Measurements from ENCODE around the gene PRDX2.
A peak's percentile ranks its signal among the peaks of the same experiment; 100 is the strongest.

Gene PRDX2

DNA sequence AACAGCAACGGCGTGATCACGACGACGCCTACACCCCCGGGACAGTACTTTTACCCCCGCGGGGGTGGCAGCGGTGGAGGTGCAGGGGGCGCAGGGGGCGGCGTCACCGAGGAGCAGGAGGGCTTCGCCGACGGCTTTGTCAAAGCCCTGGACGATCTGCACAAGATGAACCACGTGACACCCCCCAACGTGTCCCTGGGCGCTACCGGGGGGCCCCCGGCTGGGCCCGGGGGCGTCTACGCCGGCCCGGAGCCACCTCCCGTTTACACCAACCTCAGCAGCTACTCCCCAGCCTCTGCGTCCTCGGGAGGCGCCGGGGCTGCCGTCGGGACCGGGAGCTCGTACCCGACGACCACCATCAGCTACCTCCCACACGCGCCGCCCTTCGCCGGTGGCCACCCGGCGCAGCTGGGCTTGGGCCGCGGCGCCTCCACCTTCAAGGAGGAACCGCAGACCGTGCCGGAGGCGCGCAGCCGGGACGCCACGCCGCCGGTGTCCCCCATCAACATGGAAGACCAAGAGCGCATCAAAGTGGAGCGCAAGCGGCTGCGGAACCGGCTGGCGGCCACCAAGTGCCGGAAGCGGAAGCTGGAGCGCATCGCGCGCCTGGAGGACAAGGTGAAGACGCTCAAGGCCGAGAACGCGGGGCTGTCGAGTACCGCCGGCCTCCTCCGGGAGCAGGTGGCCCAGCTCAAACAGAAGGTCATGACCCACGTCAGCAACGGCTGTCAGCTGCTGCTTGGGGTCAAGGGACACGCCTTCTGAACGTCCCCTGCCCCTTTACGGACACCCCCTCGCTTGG, 9.3 kb downstream of the PRDX2 start:
- peak; percentile 80 for DNase-seq

DNA sequence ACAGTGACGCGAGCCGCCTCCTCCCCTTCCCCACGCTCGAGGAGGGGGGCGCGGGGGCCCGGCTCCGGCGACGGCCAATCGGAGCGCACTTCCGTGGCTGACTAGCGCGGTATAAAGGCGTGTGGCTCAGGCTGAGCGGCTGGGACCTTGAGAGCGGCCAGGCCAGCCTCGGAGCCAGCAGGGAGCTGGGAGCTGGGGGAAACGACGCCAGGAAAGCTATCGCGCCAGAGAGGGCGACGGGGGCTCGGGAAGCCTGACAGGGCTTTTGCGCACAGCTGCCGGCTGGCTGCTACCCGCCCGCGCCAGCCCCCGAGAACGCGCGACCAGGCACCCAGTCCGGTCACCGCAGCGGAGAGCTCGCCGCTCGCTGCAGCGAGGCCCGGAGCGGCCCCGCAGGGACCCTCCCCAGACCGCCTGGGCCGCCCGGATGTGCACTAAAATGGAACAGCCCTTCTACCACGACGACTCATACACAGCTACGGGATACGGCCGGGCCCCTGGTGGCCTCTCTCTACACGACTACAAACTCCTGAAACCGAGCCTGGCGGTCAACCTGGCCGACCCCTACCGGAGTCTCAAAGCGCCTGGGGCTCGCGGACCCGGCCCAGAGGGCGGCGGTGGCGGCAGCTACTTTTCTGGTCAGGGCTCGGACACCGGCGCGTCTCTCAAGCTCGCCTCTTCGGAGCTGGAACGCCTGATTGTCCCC, 10.1 kb downstream of the PRDX2 start, which contains the start of gene JUNB:
Gene JUNB (plus strand): TSS at position 142 of the 706 bp plus-strand sequence. CDS start 286 bp downstream, at position 428.
- DNase-seq, result peak; percentile 90

DNA sequence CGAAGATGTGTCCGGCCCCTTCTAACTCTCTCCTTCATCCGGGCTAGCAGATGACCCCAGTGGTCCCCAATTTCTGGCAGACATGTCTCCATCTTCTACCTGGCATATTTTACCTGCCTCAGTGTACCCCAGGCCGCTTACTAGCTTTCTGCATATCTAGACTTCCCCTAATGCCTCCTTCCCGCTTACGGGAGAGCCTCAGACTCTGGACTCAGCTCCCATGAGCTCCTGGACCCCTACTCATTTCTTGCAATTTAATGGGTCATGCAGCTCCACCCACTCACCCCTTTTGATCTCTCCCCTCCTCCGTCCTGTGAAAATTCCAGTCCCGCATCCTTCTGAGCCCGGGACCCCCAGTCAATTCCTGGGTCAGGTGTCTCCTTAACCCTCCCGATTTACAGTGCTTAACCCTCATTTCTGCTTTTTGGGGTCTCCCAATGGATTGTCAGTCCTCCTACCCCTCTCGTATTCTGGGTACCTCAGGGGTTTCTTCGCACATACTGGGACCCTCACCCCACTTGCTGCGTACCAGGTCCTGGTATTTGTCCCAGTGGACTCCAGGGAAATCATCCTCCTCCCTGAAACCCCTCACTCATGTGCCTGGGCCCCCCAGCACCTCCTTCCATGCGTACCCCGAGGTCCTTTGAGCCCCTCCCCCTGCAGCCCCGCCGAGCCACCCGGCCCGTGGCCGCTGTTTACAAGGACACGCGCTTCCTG, 10.8 kb downstream of the PRDX2 start:
- DNase-seq, result peak; percentile 32

DNA sequence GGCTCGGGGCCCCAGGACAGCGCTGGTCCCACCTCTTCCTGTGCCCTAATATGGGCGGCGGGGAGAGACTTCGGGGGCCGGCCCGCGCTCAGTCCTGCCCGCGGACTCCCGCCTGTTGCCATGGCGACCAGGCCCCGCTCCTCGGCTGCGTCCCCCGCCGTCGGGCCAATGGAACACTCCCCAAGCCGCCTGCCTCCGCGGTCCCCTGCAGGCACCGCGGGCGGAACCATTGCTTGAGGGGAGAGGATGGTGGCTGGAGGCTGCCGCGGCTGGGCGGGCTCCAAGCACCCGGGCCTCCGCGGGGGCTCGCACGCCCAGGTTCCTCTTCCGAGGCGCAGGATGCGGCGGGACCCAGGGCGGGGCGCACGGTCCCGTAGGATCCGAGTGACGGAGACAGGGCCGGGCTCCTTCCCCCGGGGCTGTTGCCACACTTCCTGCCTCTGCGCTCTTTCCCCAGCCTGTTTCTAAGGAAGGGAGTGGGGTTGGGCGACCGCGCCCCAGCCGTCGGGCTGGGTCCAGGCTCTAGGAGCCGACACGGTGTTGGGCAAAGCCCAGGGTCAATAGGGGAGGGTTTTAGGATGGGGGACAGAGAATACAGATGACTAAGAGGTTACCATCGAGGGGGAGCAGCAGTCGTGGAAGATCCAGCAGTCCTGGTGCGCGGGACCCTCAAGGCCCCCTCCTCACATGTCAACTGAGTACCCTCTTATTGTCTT, 11.5 kb downstream of the PRDX2 start:
- DNase-seq, result peak; percentile 94

DNA sequence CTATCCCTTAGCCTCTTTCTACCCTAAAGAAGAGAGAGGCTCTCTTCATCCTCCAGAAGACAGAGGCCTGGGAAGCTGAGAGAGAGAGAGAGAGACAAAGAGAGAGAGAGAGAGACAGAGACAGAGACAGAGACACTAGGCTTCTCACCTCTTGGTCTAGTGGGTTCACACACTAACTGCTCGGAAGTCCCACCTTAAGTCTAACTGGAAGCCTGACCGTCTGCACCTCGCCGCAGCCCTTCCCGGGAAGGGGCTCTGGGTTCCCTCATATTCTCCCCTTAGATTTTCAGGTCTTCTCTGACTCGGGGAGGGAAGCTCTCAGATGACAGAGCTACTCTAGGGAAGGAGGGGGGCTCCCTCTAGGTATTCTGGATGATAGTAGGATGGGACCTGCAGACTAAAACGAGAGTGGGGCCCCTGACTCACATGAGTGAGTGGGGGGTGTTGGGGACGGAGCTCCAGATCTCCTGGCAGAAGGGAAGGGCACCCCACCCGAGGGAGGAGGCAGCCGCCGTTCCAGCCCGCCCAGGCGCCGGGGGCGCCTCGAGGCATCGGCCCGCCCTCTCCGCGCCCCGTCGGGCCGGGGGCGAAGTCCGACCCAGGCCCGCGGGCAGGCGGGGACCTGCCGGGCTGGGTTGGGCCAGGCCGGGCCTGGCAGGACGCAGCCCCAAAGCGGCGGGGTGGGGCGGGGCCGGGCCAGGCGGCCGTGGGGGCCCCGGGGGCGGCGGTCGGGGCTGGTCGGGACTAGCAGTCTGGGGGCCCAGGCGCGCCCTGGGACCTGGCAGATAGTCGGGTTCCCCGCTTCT, 12.3 kb downstream of the PRDX2 start:
- DNase-seq, result peak; percentile 46

DNA sequence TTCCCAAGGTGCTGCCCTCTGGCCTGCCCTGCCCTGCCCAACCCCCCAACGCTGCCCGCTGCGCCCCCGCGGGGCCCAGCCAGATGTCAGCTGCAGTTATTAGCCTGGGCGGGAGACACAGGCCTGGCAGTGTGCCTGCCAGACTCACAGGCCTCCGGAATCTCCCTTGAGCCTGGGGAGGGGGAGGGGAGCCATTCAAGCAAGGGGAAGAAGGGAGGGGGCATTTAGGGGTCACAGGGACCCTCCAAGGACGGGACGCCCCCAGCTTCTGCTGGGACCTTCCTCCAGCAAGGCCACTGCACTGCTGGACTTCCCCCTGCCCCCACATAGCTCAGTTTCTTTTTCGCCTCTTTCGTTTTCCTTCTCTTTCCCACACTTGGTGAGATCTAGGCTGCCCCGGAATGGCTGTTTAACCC, 12.9 kb downstream of the PRDX2 start:
- DNase-seq, result peak; percentile 72

DNA sequence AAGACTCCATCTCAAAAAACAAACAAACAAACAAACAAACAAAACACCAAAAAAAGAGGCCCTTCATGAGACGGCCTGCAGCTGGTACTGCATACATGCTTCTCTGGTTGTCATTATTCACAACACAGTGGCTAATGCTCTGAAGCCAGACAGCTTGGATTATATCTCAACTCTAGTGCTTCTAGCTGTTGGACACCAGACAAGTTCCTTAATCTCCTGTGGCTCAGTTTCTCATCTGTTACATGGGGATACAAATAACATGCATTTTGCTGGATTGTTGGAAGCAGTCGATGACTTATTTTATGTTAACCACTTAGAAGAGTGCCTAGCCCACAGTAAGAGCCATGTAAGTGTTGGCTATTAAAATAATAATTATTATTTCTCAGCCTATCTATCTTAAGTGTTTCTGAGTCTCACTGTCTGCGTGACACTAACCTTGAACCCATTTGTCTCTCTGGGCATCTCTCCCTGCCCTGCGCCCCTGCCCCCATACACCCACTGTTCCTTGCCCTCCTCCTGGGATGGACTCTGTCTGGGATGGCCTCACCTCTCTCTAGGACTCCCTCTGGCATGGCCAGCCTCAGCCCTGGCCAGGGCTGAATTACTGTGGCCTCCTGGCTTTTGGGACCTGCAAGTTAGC, 13.4 kb downstream of the PRDX2 start:
- peak; percentile 43 for DNase-seq

DNA sequence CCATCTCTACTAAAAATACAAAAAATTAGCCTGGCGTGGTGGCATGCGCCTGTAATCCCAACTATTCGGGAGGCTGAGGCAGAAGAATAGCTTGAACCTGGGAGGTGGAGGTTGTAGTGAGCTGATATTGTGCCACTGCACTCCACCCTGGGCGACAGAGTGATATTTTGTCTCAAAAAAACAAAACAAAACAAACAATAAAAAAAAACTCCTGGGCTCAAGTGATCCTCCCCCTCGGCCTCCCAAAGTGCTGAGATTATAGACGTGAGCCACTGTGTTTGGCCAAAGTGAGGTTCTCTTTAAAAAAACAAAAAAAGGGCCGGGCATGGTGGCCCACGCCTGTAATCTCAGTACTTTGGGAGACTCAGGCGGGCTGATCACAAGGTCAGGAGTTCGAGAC, 14.1 kb downstream of the PRDX2 start:
- DNase-seq, result no peak

DNA sequence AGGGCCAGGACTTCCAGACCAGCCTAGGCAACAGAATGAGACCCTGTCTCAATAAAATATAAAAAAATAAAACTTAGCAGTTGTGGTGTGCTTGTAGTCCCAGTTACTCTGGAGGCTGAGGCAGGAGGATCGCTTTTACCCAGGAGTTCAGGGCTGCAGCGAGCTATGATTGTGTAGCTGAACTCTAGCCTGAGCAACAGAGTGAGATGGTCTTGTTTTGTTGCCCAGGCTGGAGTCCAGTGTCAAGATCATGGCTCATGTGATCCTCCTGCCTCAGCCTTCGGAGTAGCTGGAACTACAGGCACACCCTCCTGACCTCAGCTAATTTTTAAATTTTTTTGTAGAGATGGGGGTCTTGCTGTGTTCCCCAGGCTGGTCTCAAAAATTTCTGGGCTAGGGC, 14.6 kb downstream of the PRDX2 start:
- DNase-seq, result no peak

DNA sequence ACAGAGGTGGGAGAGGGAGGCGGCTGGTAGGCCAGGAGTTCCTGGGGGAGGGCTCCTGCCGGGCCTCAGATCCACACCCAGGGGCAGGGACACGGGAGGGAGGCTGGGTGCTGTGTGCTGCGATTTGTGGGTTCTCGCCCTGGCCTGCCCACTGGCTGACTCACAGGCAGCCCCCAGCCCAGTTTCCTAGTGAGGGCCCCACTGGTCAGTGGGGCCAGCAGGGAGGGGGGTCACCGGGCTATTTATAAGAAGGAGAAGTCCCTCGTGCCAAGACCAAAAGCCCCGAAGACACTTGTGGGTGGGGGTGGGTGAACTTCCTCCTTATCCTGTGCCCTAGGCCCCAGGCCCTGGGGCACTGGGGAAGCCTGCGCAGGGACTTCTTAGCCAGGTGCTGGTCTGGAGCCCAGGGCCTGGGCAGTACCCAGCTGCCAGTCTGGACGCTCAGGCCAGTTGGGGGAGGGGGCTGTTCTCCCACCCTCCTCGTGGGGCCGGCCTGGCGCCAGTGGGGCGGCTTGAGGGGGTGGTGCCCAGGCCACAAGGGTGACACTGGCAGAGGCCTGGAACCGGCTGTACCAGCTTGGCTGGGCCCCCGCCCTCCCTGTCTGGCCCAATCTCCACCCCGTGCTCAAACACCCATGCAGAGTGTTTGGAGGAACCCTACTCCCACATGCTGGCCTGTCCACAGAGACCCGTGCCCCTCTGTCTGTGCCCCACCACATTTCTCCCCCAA, 15.3 kb downstream of the PRDX2 start:
- no peak for DNase-seq

DNA sequence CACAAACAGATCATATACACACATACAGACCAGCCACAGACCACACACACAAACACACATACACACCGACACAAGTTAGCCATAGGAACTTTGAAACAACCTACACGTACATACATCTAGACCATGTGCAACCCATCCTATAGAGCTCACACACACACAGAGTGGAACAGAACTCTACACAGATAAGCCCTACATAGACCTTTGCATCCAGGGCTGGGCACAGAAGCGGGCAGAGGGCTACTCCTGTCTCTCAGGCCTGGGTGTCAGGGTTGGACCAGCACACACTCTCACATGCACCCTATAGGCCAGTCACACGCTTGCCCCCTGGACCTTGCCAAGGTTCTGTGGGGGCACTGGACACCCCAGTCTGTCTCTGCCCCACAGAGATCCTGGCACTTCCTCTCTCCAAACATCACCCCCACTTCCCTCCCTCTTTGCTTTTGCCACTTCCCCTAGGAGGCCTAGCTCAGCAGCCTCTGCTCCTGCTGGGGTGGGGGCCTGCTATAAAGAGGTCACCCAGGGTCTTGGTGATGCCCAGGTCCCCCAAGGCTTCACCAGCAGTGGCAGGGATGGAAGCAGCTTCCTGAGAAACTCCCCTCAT, 16.1 kb downstream of the PRDX2 start:
- DNase-seq, result no peak

DNA sequence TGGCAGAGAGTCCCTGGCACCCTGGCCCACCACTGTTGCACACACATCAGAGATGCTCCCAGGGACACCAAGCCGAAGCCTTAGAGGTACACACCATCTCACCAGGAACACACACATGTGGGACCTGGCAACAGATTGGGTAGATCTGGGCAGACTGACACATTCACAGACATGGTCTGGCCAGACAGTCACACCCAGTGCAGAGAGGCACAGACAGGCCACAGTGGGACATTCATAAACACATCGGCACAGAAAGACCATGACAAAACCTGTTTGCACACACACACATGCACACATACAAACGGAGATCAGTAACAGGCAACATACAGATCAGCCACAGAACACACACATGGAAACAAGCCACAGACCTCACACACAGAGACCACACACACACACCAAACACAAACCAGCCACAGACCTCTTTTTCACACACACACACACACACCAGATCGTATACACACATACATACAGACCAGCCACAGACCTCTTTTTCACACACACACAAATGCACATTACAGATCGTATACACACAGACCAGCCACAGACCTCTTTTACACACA, 16.6 kb downstream of the PRDX2 start:
- DNase-seq, result no peak

DNA sequence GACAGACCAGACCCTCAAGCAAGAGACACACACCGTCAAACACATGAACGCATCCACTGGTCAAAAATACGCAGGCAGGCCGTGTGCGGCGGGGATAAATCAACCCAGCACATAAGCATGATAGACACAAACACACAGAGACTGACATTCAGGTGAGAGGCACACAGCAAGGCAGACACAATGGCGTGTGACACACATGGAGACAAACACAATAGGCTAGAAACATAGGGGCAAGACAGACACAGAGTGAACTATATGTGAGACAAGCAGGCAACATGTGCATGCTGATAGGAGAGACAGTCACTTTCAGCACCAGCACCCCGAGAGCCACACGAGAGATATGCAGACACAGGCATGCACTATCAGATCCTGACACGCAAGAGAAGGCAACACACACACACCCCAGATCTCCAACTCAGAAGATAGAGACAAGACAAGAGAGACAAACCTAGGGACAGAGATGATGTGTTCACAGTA, 17.2 kb downstream of the PRDX2 start:
- DNase-seq, result no peak

DNA sequence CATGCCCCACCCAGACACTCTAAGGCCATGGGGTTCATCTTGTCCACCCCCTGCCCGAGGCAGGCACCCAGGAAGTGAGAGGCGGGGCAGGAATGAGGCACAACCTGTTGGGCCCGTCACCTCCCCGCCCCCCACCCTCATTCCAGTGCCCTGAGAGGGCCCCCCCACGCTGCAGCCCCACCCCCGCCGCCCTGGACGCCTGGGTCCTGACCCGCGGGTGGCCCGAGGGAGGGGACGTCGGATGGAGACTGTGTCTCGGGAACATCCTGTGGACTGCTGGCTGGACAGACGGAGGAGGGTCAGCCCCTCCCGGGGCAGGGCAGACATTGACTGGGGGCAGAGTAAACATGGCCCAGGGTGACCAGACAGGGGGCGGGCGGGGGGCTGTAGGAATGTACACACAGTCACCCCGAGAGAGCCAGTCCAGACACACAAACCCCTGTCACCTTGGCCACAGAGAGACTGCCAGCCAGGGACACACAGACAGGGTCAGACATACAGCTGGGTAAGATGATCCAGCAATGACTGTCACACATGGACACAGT, 17.7 kb downstream of the PRDX2 start:
- no peak for DNase-seq

DNA sequence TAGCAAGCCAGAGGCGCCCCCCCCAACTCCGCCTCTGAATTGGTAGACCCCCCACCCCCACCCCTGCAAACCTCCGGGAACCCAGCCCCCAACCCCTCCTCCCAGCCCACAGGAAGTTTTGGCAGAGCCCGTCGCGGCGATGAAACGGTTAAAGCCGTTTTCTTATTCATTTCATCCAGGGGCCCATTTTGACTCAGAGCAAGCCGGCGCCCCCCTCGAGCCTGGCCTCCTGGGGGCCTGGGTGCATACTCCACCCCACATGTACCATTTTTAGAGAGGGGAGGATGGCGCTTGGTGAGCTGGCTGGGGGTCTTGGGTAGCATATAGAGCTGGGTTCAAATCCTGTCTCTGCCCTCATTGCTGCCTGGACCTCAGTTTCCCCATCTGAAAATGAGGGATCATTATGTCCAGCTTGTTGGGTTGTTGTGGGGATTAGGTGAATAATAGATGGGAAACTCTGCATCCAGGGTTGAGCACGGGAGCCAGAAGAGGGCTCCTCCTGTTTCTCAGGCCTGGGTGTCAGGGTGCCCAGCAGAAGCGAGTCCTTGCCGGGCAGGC, 18.2 kb downstream of the PRDX2 start:
- no peak for DNase-seq

DNA sequence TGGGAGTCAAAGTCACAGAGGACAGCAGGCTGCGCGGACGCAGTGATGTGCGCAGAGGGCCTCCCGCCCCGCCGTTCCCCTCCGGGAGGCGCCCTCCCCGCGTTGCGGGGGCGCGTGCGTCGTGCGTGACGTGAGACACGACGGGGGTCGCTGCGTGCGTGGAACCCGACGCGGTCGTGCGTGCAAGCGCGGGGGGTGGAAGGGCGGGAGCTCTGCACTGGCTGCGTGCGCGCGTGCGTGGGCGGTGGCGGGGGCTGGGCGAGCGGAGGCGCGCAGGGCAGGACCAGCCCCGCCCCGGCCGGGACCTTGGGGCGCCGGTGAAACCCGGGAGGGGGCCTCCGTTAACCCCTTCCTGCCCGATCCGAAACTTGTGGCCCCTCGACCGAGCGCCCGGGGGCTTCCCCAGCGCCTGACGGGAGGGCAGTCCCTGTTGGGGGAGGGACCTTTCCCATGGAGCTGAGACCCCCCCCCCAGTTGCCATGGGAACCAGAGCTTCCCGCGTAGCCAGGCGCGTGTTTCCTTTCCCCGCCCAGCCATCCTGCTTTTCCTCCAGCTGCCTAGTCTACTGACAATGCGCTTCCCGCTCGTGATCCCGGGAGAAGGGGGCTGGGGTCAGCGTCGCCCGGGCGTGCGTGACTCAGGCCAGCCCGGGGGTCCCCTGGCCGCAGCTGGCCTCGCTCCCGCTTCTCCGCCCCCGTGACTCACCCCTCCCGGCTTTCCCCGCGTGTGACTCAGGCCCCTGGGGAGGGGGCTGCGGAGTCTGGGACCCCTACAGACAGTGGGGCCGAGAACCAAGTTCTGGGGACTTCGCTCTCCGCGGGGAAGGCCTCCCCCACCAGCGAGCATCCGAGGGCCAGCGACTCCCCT, 18.9 kb downstream of the PRDX2 start:
- DNase-seq, result peak; percentile 66

DNA sequence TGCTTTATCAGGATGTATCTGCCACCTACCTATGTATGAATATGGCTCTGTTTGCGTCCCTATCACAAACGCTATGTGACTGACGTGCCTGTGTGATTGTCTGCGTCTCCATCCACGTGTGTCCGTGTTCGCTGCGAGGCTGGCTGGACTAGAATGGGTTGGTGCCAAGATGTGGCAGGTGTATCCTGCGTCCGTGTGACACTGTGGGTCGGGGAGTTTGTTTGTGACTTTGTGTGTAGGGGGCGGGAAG, 19.5 kb downstream of the PRDX2 start:
- DNase-seq, result peak; percentile 64

DNA sequence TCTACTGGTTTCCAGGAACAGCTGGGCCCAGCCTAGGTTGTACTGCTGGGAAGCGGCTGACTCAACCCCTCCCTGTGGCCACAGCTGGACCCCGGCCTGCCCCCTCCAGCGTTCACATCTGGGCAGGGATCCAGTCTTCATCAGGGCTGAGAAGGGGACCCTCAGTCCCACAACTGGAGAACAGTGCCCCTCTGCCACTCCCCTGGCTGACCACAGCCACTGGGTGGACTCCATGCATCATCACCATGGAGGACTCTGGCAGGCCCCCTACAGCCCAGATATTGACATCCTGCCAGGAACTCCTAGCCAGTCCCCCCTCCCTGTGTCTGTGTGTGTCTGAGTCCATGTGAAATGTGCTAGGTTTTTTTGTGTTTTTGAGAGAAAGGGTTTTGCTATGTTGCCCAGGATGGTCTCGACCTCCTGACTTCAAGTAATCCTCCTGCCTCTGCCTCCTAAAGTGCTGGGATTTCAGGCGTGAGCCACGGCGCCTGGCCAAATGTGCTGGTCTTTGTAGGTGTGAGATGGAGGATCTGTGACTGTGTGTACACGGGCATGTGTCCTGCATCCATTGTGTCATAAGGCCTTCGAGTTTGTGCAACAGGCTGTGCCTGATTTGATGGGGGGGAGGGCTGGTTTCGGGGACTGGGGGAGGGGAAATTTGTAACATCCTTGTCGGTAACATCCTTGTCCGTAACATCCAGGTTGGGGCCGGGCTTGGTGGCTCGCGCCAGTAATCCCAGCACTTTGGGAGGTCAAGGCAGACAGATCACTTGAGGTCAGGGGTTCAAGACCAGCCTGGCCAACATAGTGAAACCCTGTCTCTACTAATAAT, 22.2 kb downstream of the PRDX2 start:
- peak; percentile 61 for DNase-seq
